Vagina (tissue), 2 donors: ENCODE data around the gene SPAG16. TPM values are rescaled to one million over a fixed set of nuclear protein-coding genes. Genes with fewer than 3 reads are reported as not detected.
"Not testable (repeated sequence)": the region's sequence is repeated elsewhere in the genome, so short reads cannot be mapped to it uniquely, and the experiment has no call there.

ENCODE experiments used
- DNase-seq, 2 donors: peaks; one replicate each; pipeline ENCODE4 v3.0.0-alpha.2; 2017; ENCODE audit errors: extremely low spot score in 2 of 2
- H3K27ac ChIP-seq: fragments of 200-600 bp; sonication (generic); one replicate; pipeline ENCODE4 v1.5.1; 2019
- H3K27me3 ChIP-seq: fragments of 200-600 bp; sonication (generic); one replicate; pipeline ENCODE4 v1.5.1; 2019
- H3K36me3 ChIP-seq, 2 donors: fragments of 200-600 bp; sonication (generic); one replicate each; pipeline ENCODE4 v1.5.1; 2017 to 2019
- H3K4me1 ChIP-seq: fragments of 200-600 bp; sonication (generic); one replicate; pipeline ENCODE4 v1.5.1; 2019
- H3K4me3 ChIP-seq, 2 donors: fragments of 200-600 bp; sonication (generic); 1 replicate in 1 of 2; 2 replicates in 1 of 2; pipeline ENCODE4 v1.5.1; 2016 to 2019
- H3K9me3 ChIP-seq: fragments of 200-600 bp; sonication (generic); one replicate; pipeline ENCODE4 v1.5.1; 2019
- CTCF ChIP-seq, 3 experiments: fragments of 450-650 bp in 2 of 3; fragments of 200-600 bp in 1 of 3; sonication (generic) in 1 of 3; IDR thresholded peaks; one replicate each; pipeline ENCODE4 v1.5.1; 2017 to 2019; ENCODE audit warnings: antibody characterized with exemption in 3 of 3, mild to moderate bottlenecking in 2 of 3, moderate library complexity in 2 of 3
- POLR2A ChIP-seq, 2 donors: fragments of 450-650 bp; IDR thresholded peaks; one replicate each; pipeline ENCODE4 v1.6.1; 2017; ENCODE audit warnings: antibody characterized with exemption in 2 of 2, mild to moderate bottlenecking in 2 of 2, moderate library complexity in 2 of 2
- POLR2AphosphoS5 ChIP-seq, 2 donors: sonication (generic); formaldehyde crosslinking; IDR thresholded peaks; one replicate each; pipeline ENCODE4 v1.9.0; 2017; ENCODE audit warnings: antibody characterized with exemption in 2 of 2, mild to moderate bottlenecking in 2 of 2, low read depth in 1 of 2; ENCODE audit not compliant: insufficient read depth in 1 of 2
- intact Hi-C: fragments of 100-400 bp; cut with DNase I; formaldehyde crosslinking; loops from one replicate; pipeline ENCODE4 v1.15.1; 2023
- total RNA-seq: library from RNA; depleted of rRNA; stranded (reverse); fragments of >200 nt; gene quantifications from one replicate; pipeline ENCODE4 v1.2.3, GENCODE V29; 2016

The SPAG16 gene
- total RNA-seq, 1 donor from 2014 or later = 30.2 TPM

DNA sequence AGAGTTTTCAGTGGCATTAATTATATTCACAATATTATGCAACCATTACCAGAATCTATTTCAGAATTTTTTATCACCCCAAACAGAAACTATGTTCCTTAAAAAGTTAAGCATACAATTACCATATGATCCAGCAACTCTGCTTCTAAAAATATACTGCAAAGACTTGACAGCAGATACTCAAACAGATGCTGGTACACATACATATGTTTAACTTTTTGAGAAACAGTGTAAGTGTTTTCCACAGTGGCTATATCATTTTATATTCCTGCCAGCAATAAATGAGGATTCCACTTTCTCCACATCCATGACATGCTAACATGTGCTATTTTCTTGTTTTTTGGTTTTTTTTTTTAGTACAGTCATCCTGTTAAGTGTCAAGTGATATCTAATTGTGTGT is 687.3 kb downstream of the SPAG16 start:
- Histone ChIP-seq H3K9me3 (no peaks in the 10 kb centered on the region), H3K27ac (no peak overlapping the region), H3K36me3 (no peaks in the 10 kb centered on the region), H3K4me3 (no peak overlapping the region), H3K4me1 (no peaks in the 10 kb centered on the region), H3K27me3 (no peaks in the 10 kb centered on the region)
- DNase-seq = no peak
- no peak for TF ChIP-seq POLR2AphosphoS5 (IDR thresholded peaks at IDR 0.05; ENCODE audit: insufficient read depth in 1 of 2, low read depth in 1 of 2)
- TF ChIP-seq CTCF (IDR thresholded peaks at IDR 0.05) = no peak
- no peak for TF ChIP-seq POLR2A (IDR thresholded peaks at IDR 0.05)
- intact Hi-C loops = no loop called here

DNA sequence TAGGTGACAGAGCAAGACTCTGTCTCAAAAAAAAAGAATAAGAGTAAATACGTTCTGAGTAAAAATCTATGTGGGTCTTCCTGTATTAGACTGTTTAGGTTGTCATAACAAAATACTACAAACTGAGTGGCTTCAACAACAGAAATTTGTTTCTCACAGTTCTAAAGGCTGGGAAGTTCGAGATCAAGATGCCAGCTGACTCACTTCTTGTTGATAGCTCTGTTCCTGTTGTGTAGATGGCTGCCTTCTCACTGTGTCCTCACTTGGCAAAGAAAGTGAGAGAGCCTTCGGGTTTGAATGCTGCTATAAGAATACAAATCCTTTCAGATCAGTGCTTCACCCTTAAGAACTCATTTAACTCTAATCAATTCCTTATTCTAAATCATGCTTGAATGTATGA is 696.6 kb downstream of the SPAG16 start:
- Histone ChIP-seq H3K27me3 (no peaks in the 10 kb centered on the region), H3K4me1 (no peaks in the 10 kb centered on the region), H3K36me3 (no peaks in the 10 kb centered on the region), H3K4me3 (no peak overlapping the region), H3K27ac (no peak overlapping the region), H3K9me3 (no peaks in the 10 kb centered on the region)
- no peak for DNase-seq
- no peak for TF ChIP-seq CTCF (IDR thresholded peaks at IDR 0.05)
- no peak for TF ChIP-seq POLR2A (IDR thresholded peaks at IDR 0.05)
- TF ChIP-seq POLR2AphosphoS5 (IDR thresholded peaks at IDR 0.05; ENCODE audit: insufficient read depth in 1 of 2, low read depth in 1 of 2) = no peak
- intact Hi-C loops = no loop called here

DNA sequence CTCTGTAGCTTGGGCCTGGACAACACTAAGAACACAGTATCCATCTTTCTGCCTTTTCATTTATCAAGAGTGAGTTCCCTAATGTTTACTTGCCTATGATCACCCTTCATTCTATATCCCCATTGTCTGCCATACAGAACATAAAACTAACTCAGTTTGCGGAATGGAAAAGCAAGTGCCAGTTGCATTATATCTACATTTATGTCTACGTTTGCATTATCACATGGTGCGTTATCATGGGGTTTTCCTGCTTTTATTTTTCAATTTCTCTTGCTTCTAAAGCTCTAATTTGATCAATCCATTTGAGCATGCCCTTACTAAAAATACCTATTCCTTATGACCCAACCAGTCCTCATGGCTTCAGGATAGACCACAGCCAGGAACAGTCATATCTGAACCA is 704.9 kb downstream of the SPAG16 start:
- H3K36me3 ChIP-seq = no peaks in the 10 kb centered on the region
- H3K4me3 ChIP-seq = no peak overlapping the region
- DNase-seq = no peak
- H3K9me3 ChIP-seq = no peaks in the 10 kb centered on the region
- TF ChIP-seq POLR2AphosphoS5 (IDR thresholded peaks at IDR 0.05; ENCODE audit: insufficient read depth in 1 of 2, low read depth in 1 of 2) = no peak
- no peak for TF ChIP-seq POLR2A (IDR thresholded peaks at IDR 0.05)
- no peak for TF ChIP-seq CTCF (IDR thresholded peaks at IDR 0.05)
- H3K27ac ChIP-seq = no peak overlapping the region
- H3K27me3 ChIP-seq = no peaks in the 10 kb centered on the region
- intact Hi-C loops = no loop called here
- no peaks in the 10 kb centered on the region for H3K4me1 ChIP-seq

GRCh38 chr2:213991453-213992108 is 707.3 kb downstream of the SPAG16 start:
- no peak for TF ChIP-seq POLR2A (IDR thresholded peaks at IDR 0.05)
- intact Hi-C loops = no loop called here
- no peak for DNase-seq

DNA sequence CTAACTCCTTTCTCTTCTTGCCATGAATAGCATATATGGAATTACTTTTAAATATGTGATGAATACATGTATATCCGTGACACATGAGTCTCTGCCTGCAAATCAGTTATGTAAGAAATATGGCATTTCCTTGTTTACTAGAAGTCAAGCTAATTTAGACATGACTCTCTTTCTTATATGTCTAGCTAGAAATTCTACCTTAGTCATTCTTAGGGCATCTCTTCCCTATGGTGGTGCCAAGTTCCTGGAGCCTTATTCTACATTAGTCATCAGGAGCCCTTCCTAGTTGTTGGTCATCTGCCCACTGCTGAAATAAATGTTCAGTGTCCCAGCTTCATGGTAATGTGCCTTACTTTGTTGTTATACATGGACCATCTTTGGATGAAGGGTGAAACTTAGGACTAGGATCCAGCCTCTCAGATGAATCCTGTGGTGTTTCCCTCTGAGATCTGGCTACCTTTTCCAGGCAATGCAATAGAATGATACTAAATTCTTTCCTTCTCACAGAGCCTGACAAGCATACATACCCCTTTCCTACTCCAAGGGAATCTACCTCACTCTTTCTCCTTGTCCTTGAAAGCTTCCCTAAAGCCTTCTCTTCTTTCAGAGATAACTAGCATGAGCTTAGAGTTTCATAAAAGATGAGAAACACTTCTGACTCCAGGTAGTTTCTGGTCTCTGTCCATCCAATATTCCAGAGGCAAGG is 711.3 kb downstream of the SPAG16 start:
- no peak overlapping the region for H3K27ac ChIP-seq
- DNase-seq = no peak
- no peaks in the 10 kb centered on the region for H3K9me3 ChIP-seq
- no peak overlapping the region for H3K4me3 ChIP-seq
- intact Hi-C loops = loop anchor here (5.0 kb wide), 1 partner anchor 1033 kb away; no protein-coding TSS in a partner anchor
- no peaks in the 10 kb centered on the region for H3K4me1 ChIP-seq
- TF ChIP-seq POLR2AphosphoS5 (IDR thresholded peaks at IDR 0.05; ENCODE audit: insufficient read depth in 1 of 2, low read depth in 1 of 2) (peak in 1 of 2 donors; percentile 23), POLR2A (IDR thresholded peaks at IDR 0.05) (no peak)
- H3K27me3 ChIP-seq = no peaks in the 10 kb centered on the region
- no peaks in the 10 kb centered on the region for H3K36me3 ChIP-seq

More at GRCh38 chr2:213991453-213992108, 707.3 kb downstream of the SPAG16 start:
- Histone ChIP-seq H3K36me3 (no peaks in the 10 kb centered on the region), H3K4me1 (no peaks in the 10 kb centered on the region), H3K9me3 (no peaks in the 10 kb centered on the region), H3K27me3 (no peaks in the 10 kb centered on the region), H3K4me3 (no peak overlapping the region), H3K27ac (no peak overlapping the region)

DNA sequence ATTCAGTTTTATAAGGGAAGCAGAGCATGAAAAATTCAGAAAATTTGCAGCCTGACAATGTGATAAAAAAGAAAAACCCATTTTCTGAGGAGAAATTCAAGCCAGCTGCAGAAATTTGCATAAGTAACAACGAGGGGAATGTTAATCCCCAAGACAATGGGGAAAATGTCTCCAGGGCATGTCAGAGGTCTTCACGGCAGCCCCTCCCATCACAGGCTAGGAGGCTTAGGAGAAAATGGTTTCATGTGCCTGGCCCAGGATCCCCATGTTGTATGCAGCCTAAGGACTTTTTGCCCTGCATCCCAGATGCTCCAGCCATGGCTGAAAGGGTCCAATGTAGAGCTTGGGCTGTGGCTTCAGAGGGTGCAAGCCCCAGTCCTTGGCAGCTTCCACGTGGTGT is 714.7 kb downstream of the SPAG16 start:
- H3K27ac ChIP-seq, H3K27me3 ChIP-seq, H3K36me3 ChIP-seq, H3K4me3 ChIP-seq, DNase-seq, H3K4me1 ChIP-seq, H3K9me3 ChIP-seq: not testable (repeated sequence)
- intact Hi-C loops = loop anchor here (5.0 kb wide), 1 partner anchor 1037 kb away; no protein-coding TSS in a partner anchor
